ENCODE measurements around the gene SF3B2. TPM values are rescaled to one million over a fixed set of nuclear protein-coding genes. Genes with fewer than 3 reads are reported as not detected.

Gene SF3B2
- total and polyA plus RNA-seq, 9 of the 15 experiments (the other 6 are each of a cell fraction or from before 2014, with no cell fraction given): 58.3 to 248 (median 157) TPM

DNA sequence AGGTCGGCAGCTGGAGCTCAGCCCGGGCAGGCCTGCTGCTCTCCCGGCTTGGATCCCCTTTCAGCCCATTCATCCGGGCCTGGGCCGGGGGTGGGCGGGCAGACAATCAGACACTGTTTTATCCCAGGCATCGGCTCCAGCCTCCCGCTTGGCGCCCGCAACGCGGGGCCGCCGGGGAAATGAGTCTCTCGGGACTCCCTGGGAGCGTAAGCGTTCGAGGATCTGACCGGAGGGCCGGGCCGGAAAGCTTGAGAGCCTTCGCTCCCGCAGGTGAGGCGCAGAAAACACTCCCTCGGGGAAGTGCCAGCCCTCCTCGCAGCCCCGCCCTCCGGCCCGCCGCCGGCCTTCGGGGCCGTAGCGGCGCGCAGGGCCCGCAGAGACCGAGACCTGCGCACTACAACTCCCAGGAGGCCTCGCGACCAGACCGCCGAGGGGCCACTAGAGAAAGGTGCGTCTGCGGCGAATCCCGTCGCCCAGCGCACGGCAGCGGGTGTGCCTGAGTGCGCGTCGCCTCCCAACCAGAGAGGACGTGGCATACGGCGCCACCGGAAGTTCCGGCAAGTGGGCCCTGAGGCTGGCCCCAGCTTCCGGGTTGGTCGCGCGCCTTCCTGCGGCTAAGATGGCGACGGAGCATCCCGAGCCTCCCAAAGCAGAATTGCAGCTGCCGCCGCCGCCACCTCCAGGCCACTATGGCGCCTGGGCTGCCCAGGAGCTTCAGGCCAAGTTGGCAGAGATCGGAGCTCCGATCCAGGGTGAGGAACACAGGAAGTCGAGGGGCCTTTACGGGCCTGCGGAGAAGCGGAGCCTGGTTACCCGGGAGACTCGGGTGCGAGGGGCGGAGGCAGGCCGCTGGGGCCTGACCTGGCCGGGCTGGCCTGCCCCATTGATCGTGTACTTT lies at the start of gene SF3B2 (continued):
- TF ChIP-seq, protein P1, sequence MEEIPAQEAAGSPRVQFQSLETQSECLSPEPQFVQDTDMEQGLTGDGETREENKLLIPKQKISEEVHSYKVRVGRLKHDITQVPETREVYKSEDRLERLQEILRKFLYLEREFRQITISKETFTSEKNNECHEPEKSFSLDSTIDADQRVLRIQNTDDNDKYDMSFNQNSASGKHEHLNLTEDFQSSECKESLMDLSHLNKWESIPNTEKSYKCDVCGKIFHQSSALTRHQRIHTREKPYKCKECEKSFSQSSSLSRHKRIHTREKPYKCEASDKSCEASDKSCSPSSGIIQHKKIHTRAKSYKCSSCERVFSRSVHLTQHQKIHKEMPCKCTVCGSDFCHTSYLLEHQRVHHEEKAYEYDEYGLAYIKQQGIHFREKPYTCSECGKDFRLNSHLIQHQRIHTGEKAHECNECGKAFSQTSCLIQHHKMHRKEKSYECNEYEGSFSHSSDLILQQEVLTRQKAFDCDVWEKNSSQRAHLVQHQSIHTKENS (CRISPR knock-in tag; IDR thresholded peaks at IDR 0.05): no peak
- TF ChIP-seq HLTF (IDR thresholded peaks at IDR 0.05): no peak
- TF ChIP-seq, protein P2, sequence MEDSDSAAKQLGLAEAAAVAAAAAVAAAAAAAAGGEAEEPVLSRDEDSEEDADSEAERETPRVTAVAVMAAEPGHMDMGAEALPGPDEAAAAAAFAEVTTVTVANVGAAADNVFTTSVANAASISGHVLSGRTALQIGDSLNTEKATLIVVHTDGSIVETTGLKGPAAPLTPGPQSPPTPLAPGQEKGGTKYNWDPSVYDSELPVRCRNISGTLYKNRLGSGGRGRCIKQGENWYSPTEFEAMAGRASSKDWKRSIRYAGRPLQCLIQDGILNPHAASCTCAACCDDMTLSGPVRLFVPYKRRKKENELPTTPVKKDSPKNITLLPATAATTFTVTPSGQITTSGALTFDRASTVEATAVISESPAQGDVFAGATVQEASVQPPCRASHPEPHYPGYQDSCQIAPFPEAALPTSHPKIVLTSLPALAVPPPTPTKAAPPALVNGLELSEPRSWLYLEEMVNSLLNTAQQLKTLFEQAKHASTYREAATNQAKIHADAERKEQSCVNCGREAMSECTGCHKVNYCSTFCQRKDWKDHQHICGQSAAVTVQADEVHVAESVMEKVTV (CRISPR knock-in tag; IDR thresholded peaks at IDR 0.05): no peak
- no peak for TF ChIP-seq FOXK1 (CRISPR knock-in tag; IDR thresholded peaks at IDR 0.05; ENCODE audit: borderline replicate concordance)
- TF ChIP-seq PTRF (tag; IDR thresholded peaks at IDR 0.05): no peak
- no peak for TF ChIP-seq NR2F6 (CRISPR knock-in tag; IDR thresholded peaks at IDR 0.05)
- TF ChIP-seq, protein P3, sequence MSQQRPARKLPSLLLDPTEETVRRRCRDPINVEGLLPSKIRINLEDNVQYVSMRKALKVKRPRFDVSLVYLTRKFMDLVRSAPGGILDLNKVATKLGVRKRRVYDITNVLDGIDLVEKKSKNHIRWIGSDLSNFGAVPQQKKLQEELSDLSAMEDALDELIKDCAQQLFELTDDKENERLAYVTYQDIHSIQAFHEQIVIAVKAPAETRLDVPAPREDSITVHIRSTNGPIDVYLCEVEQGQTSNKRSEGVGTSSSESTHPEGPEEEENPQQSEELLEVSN (IDR thresholded peaks at IDR 0.05; ENCODE audit: borderline replicate concordance in 1 of 2, extremely low read depth in 1 of 2, insufficient read depth in 1 of 2, insufficient read length in 1 of 2, low read depth in 1 of 2, low read length in 1 of 2, poor library complexity in 1 of 2, severe bottlenecking in 1 of 2): no peak
- TF ChIP-seq, protein P4, sequence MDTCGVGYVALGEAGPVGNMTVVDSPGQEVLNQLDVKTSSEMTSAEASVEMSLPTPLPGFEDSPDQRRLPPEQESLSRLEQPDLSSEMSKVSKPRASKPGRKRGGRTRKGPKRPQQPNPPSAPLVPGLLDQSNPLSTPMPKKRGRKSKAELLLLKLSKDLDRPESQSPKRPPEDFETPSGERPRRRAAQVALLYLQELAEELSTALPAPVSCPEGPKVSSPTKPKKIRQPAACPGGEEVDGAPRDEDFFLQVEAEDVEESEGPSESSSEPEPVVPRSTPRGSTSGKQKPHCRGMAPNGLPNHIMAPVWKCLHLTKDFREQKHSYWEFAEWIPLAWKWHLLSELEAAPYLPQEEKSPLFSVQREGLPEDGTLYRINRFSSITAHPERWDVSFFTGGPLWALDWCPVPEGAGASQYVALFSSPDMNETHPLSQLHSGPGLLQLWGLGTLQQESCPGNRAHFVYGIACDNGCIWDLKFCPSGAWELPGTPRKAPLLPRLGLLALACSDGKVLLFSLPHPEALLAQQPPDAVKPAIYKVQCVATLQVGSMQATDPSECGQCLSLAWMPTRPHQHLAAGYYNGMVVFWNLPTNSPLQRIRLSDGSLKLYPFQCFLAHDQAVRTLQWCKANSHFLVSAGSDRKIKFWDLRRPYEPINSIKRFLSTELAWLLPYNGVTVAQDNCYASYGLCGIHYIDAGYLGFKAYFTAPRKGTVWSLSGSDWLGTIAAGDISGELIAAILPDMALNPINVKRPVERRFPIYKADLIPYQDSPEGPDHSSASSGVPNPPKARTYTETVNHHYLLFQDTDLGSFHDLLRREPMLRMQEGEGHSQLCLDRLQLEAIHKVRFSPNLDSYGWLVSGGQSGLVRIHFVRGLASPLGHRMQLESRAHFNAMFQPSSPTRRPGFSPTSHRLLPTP (IDR thresholded peaks at IDR 0.05; ENCODE audit: borderline replicate concordance, extremely low read depth, insufficient read length): no peak
- TF ChIP-seq, protein P5, sequence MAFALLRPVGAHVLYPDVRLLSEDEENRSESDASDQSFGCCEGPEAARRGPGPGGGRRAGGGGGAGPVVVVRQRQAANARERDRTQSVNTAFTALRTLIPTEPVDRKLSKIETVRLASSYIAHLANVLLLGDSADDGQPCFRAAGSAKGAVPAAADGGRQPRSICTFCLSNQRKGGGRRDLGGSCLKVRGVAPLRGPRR (CRISPR knock-in tag; IDR thresholded peaks at IDR 0.05): no peak
- no peak for TF ChIP-seq ZFP1 (CRISPR knock-in tag; IDR thresholded peaks at IDR 0.05)
- no peak; the same call in none of the 2 replicates for TF ChIP-seq EGR1 (conservative IDR thresholded peaks at IDR 0.05)
- TF ChIP-seq HNRNPLL (IDR thresholded peaks at IDR 0.05; ENCODE audit: low read depth, low read length, poor library complexity, severe bottlenecking): peak; percentile 87
- no peak for TF ChIP-seq CBFA2T2 (conservative IDR thresholded peaks at IDR 0.05)
- TF ChIP-seq SMARCA5 (IDR thresholded peaks at IDR 0.05): no peak
- TF ChIP-seq SRF (CRISPR knock-in tag; IDR thresholded peaks at IDR 0.05): peak in 1 of 2 experiments; percentile 74; a peak in 2 of 4 replicates
- TF ChIP-seq, protein P6, sequence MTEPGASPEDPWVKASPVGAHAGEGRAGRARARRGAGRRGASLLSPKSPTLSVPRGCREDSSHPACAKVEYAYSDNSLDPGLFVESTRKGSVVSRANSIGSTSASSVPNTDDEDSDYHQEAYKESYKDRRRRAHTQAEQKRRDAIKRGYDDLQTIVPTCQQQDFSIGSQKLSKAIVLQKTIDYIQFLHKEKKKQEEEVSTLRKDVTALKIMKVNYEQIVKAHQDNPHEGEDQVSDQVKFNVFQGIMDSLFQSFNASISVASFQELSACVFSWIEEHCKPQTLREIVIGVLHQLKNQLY (CRISPR knock-in tag; conservative IDR thresholded peaks at IDR 0.05): no peak

Measured in K562 (cell line).